ENCODE measurements around the gene BIRC2.

DNA sequence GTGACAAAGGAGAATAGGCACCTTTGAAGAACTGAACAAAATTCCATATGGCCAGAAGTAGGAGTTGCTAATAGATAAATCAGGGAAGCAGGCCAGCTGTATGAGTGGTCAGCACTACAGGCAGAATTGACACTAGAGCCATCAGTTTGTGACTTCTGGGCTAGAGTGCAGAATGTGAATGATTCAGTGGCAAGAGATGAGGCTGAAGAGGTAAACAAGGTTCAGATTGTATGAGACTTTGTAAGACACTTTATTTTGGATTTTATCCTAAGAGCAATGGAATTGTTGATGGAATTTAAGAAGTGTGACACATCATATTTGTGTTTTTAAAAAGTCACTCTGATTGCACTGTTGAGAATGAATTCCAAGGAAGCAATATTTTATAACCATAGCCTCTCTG lies 16.8 kb upstream of the BIRC2 start:
- TF ChIP-seq SIN3A (IDR thresholded peaks at IDR 0.05; ENCODE audit: borderline replicate concordance, low read depth, low read length) = no peak
- TF ChIP-seq, protein P1, sequence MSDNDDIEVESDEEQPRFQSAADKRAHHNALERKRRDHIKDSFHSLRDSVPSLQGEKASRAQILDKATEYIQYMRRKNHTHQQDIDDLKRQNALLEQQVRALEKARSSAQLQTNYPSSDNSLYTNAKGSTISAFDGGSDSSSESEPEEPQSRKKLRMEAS (IDR thresholded peaks at IDR 0.05; ENCODE audit: low read depth) = no peak
- no peak for TF ChIP-seq EP300 (IDR thresholded peaks at IDR 0.05; ENCODE audit: borderline replicate concordance in 1 of 2, low read depth in 1 of 2, low read length in 1 of 2)
- TF ChIP-seq CTCF (IDR thresholded peaks at IDR 0.05) = no peak
